Lower leg skin (tissue), 4 donors: Measurements from ENCODE around the gene GPC3. TPM values are rescaled to one million over a fixed set of nuclear protein-coding genes. Genes with fewer than 3 reads are reported as not detected.

ENCODE experiments used
- DNase-seq, 2 donors: peaks; one replicate each; pipeline ENCODE4 v3.0.0-alpha.2; 2019; ENCODE audit warnings: low spot score in 2 of 2
- H3K4me3 ChIP-seq: fragments of 200-600 bp; sonication (generic); 2 replicates; pipeline ENCODE4 v1.5.1; 2017; ENCODE audit warnings: mild to moderate bottlenecking, low read depth; ENCODE audit not compliant: poor library complexity, severe bottlenecking
- POLR2A ChIP-seq, 2 donors: fragments of 450-650 bp; IDR thresholded peaks; one replicate each; pipeline ENCODE4 v1.6.1; 2016 to 2017; ENCODE audit warnings: antibody characterized with exemption in 2 of 2, mild to moderate bottlenecking in 1 of 2, moderate library complexity in 1 of 2
- WGBS, 2 donors: methylation state at CpG; one replicate each; pipeline ENCODE4 v1.1.5; 2018; 5-methylcytosine and 5-hydroxymethylcytosine counted together
- intact Hi-C: fragments of 100-400 bp; cut with DNase I; formaldehyde crosslinking; loops from one replicate; pipeline ENCODE4 v1.15.0; 2023; ENCODE audit warnings: low total_unique reads
- total RNA-seq, 4 donors: library from RNA; depleted of rRNA; stranded (reverse); fragments of >200 nt; gene quantifications; one replicate each; pipeline ENCODE4 v1.1.0, GENCODE V29; 2016
- TF ChIP-seq, protein P1 (sequence below), 3 donors: fragments of 450-650 bp; IDR thresholded peaks; one replicate each; pipeline ENCODE4 v1.5.1; 2016; ENCODE audit warnings: antibody characterized with exemption in 3 of 3, mild to moderate bottlenecking in 3 of 3, moderate library complexity in 2 of 3

Gene GPC3
- total RNA-seq, 4 donors from 2014 or later = 10.4 to 24.4 (median 14.7) TPM

DNA sequence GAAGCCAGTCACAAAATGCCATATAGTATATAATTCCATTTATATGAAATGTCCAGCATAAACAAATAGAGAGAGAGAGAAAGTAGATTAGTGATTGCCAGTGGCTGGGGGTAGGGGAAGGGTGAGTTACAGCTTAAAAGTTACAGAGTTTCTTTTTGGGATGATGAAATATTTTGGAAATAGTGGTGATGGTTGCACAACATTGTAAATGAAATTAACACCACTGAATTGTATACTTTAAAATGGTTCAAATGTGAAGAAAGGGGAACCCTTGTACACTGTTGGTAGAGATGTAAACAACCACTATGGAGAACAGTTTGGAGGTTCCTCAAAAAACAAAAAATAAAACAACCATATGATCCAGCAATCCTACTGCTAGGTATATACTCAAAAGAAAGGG lies 439.0 kb downstream of the GPC3 start:
- intact Hi-C loops = no loop called here

DNA sequence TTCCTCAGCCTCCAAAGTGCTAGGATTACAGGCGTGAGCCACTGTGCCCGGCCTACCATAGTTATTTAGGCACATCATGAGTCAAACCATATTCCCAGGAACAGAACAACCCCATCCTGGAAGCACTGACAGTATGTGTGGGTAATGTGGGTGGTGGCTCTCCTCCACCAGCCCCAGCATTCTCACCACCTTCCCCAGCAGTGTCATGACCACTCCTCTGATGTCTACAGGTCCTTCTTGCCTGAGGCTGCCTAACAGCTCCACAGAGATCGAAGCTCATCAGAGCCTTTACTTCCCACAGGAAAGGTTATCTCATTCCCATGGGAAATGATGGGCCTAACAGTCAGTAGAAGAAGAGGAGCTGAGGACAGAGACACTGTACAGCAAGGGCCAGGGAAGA lies 440.6 kb downstream of the GPC3 start:
- DNase-seq = no peak
- TF ChIP-seq POLR2A (IDR thresholded peaks at IDR 0.05) = no peak
- TF ChIP-seq, protein P1, sequence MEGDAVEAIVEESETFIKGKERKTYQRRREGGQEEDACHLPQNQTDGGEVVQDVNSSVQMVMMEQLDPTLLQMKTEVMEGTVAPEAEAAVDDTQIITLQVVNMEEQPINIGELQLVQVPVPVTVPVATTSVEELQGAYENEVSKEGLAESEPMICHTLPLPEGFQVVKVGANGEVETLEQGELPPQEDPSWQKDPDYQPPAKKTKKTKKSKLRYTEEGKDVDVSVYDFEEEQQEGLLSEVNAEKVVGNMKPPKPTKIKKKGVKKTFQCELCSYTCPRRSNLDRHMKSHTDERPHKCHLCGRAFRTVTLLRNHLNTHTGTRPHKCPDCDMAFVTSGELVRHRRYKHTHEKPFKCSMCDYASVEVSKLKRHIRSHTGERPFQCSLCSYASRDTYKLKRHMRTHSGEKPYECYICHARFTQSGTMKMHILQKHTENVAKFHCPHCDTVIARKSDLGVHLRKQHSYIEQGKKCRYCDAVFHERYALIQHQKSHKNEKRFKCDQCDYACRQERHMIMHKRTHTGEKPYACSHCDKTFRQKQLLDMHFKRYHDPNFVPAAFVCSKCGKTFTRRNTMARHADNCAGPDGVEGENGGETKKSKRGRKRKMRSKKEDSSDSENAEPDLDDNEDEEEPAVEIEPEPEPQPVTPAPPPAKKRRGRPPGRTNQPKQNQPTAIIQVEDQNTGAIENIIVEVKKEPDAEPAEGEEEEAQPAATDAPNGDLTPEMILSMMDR (IDR thresholded peaks at IDR 0.05) = no peak
- 94 to 96% methylated on average over 2 to 3 of the region's 3 CpGs for WGBS, 2 donors
- intact Hi-C loops = no loop called here
- no peak overlapping the region for H3K4me3 ChIP-seq

More for the DNA sequence above, 439.0 kb downstream of the GPC3 start:
- TF ChIP-seq, protein P1 (IDR thresholded peaks at IDR 0.05) = no peak
- no peak for TF ChIP-seq POLR2A (IDR thresholded peaks at IDR 0.05)
- no peak for DNase-seq
- no peak overlapping the region for H3K4me3 ChIP-seq

DNA sequence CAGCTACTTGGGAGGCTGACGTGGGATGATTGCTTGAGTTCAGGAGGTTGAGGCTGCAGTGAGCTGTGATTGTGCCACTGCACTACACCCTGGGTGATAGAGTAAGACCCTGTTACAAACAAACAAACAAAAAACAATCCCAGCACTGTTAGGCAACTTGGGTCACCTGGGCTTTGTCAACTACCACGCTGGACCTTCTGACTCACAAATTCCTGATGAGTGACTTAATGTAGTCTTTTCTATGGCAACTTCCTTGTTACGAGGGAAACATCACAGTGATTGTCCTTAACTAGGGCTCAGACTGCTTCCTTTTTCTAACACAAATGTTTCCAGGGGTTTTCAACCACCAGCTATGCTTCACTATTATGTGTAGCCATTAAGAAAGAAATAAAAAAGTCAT lies 441.3 kb downstream of the GPC3 start:
- no peak for TF ChIP-seq POLR2A (IDR thresholded peaks at IDR 0.05)
- TF ChIP-seq, protein P1 (IDR thresholded peaks at IDR 0.05) = no peak
- H3K4me3 ChIP-seq = no peak overlapping the region
- DNase-seq = peak in 1 of 2 donors; percentile 13
- whole genome bisulfite sequencing, 2 donors = 61 to 72% methylated on average over 3 of the region's 3 CpGs
- intact Hi-C loops = no loop called here

DNA sequence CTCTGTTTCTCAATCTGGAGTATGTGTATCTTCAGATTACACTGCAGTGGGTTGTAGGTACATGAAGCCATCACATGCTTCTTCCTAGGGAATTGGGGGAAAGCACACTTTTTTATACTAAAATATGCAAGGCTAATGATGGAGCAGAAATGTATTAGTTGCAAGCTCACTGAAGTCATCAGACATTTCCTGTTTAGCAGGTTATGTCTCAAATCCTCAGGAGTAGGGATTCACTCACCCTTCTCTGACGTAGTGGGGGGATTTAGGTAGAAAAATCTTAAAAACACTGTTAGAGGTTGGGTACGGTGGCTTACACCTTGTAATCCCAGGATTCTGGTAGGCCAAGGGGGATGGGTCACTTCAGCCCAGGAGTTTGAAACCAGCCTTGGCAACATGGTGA lies 441.7 kb downstream of the GPC3 start:
- no peak for DNase-seq
- H3K4me3 ChIP-seq = no peak overlapping the region
- TF ChIP-seq, protein P1 (IDR thresholded peaks at IDR 0.05) = no peak
- TF ChIP-seq POLR2A (IDR thresholded peaks at IDR 0.05) = no peak
- WGBS, 2 donors = 81 to 82% methylated on average over 2 of the region's 2 CpGs
- intact Hi-C loops = no loop called here

DNA sequence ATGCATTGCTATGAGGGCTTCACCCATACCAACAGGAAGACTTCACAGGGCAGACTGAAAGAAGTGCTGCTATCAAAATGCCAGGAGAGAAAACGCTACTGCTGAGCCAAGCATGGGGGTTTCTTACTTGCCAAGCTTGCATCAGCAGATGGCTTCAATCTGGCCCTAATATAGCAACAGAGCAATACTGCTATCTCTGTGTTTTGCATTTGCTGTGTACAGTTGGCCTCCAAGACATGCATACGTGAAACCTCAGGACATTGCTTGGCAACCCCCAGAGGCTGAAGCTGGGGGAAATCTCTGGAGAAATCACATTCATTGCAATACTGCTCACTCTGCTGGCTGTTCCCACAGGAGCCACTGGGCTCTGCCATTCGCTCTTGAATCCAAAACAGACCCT lies 442.9 kb downstream of the GPC3 start:
- no peak for DNase-seq
- no peak overlapping the region for H3K4me3 ChIP-seq
- TF ChIP-seq, protein P1 (IDR thresholded peaks at IDR 0.05) = no peak
- no peak for TF ChIP-seq POLR2A (IDR thresholded peaks at IDR 0.05)
- WGBS, 2 donors = 46 to 61% methylated on average over 3 of the region's 3 CpGs
- intact Hi-C loops = no loop called here

DNA sequence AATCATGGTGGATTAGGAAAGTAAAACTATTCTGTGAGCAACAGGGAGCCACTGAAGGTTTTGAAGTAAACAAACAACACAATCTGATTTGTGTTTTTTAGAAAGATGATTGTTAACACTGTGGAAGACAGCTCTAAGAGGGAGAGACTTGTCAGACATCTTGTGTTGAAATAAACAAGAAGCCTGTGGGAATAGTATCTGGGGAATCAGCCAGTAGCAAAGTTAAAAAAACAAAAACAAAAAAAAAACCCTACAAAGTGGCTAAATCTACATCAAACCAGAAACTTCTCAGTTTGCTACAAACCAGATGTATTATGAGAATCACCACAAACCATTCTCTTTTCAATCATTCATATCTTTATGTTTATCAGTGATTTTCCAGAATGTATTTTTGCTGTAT lies 444.4 kb downstream of the GPC3 start:
- H3K4me3 ChIP-seq = no peak overlapping the region
- DNase-seq = no peak
- TF ChIP-seq, protein P1 (IDR thresholded peaks at IDR 0.05) = no peak
- no peak for TF ChIP-seq POLR2A (IDR thresholded peaks at IDR 0.05)
- intact Hi-C loops = no loop called here
